ENCODE results near the gene TFDP2.

GRCh38 chr3:141915766-141916165, 233.6 kb downstream of the TFDP2 start:
- no peak for TF ChIP-seq POLR2A (IDR thresholded peaks at IDR 0.05)
- TF ChIP-seq, protein P1, sequence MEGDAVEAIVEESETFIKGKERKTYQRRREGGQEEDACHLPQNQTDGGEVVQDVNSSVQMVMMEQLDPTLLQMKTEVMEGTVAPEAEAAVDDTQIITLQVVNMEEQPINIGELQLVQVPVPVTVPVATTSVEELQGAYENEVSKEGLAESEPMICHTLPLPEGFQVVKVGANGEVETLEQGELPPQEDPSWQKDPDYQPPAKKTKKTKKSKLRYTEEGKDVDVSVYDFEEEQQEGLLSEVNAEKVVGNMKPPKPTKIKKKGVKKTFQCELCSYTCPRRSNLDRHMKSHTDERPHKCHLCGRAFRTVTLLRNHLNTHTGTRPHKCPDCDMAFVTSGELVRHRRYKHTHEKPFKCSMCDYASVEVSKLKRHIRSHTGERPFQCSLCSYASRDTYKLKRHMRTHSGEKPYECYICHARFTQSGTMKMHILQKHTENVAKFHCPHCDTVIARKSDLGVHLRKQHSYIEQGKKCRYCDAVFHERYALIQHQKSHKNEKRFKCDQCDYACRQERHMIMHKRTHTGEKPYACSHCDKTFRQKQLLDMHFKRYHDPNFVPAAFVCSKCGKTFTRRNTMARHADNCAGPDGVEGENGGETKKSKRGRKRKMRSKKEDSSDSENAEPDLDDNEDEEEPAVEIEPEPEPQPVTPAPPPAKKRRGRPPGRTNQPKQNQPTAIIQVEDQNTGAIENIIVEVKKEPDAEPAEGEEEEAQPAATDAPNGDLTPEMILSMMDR (IDR thresholded peaks at IDR 0.05): no peak
